Measurements from ENCODE around the gene LIX1L. TPM values are rescaled to one million over a fixed set of nuclear protein-coding genes. Genes with fewer than 3 reads are reported as not detected.

Gene LIX1L
- total RNA-seq, 1 donor from 2014 or later = 16.2 TPM

- H3K4me1 ChIP-seq (ENCODE audit: control insufficient read depth in 3 of 3, insufficient read depth in 3 of 3, low read length in 3 of 3) = peaks cover 50 to 61% (median 56%) of the 10 kb centered on the region in 3 donors
- no peaks in the 10 kb centered on the region for H3K9me3 ChIP-seq (ENCODE audit: control insufficient read depth in 3 of 3, low read length in 3 of 3)
- H3K4me3 ChIP-seq (ENCODE audit: low read length in 3 of 3) = peak overlapping the region; percentile 50 to 67 (median 52)
- H3K36me3 ChIP-seq (ENCODE audit: control insufficient read depth in 3 of 3, insufficient read depth in 3 of 3, low read length in 3 of 3) = no peaks in the 10 kb centered on the region
- H3K27ac ChIP-seq (ENCODE audit: low read depth, low read length) = peak overlapping the region; percentile 93
- no peaks in the 10 kb centered on the region for H3K27me3 ChIP-seq (ENCODE audit: control insufficient read depth in 3 of 3, insufficient read depth in 3 of 3, low read length in 3 of 3)
- peak overlapping the region; percentile 55 to 85 (median 73) for H3K9ac ChIP-seq (ENCODE audit: low read depth in 1 of 3, low read length in 3 of 3)
Measured at GRCh38 chr1:145985502-145986439, 28.0 kb upstream of the LIX1L start.

- H3K4me1 ChIP-seq (ENCODE audit: control insufficient read depth in 3 of 3, insufficient read depth in 3 of 3, low read length in 3 of 3) = peaks cover 57 to 63% (median 63%) of the 10 kb centered on the region in 3 donors
Measured at GRCh38 chr1:145985129-145985501, 27.3 kb upstream of the LIX1L start.

GRCh38 chr1:145983960-145984830, 26.4 kb upstream of the LIX1L start:
- Histone ChIP-seq H3K36me3 (ENCODE audit: control insufficient read depth in 3 of 3, insufficient read depth in 3 of 3, low read length in 3 of 3) (no peaks in the 10 kb centered on the region), H3K9me3 (ENCODE audit: control insufficient read depth in 3 of 3, low read length in 3 of 3) (no peaks in the 10 kb centered on the region), H3K9ac (ENCODE audit: low read depth in 1 of 3, low read length in 3 of 3) (peak overlapping the region; percentile 55 to 85 (median 73)), H3K4me1 (ENCODE audit: control insufficient read depth in 3 of 3, insufficient read depth in 3 of 3, low read length in 3 of 3) (peaks cover 64 to 70% (median 70%) of the 10 kb centered on the region in 3 donors), H3K27ac (ENCODE audit: low read depth, low read length) (peak overlapping the region; percentile 94), H3K4me3 (ENCODE audit: low read length in 3 of 3) (peak overlapping the region; percentile 50 to 67 (median 52)), H3K27me3 (ENCODE audit: control insufficient read depth in 3 of 3, insufficient read depth in 3 of 3, low read length in 3 of 3) (no peaks in the 10 kb centered on the region)

More at GRCh38 chr1:145985129-145985501, 27.3 kb upstream of the LIX1L start:
- Histone ChIP-seq H3K9ac (ENCODE audit: low read depth in 1 of 3, low read length in 3 of 3) (peak overlapping the region; percentile 55 to 85 (median 73)), H3K27me3 (ENCODE audit: control insufficient read depth in 3 of 3, insufficient read depth in 3 of 3, low read length in 3 of 3) (no peaks in the 10 kb centered on the region), H3K36me3 (ENCODE audit: control insufficient read depth in 3 of 3, insufficient read depth in 3 of 3, low read length in 3 of 3) (no peaks in the 10 kb centered on the region), H3K27ac (ENCODE audit: low read depth, low read length) (peak overlapping the region; percentile 93), H3K4me3 (ENCODE audit: low read length in 3 of 3) (peak overlapping the region; percentile 50 to 67 (median 52)), H3K9me3 (ENCODE audit: control insufficient read depth in 3 of 3, low read length in 3 of 3) (no peaks in the 10 kb centered on the region)

- Histone ChIP-seq H3K9ac (ENCODE audit: low read depth in 1 of 3, low read length in 3 of 3) (peak overlapping the region; percentile 47 to 77 (median 57)), H3K36me3 (ENCODE audit: control insufficient read depth in 3 of 3, insufficient read depth in 3 of 3, low read length in 3 of 3) (no peaks in the 10 kb centered on the region), H3K27me3 (ENCODE audit: control insufficient read depth in 3 of 3, insufficient read depth in 3 of 3, low read length in 3 of 3) (no peaks in the 10 kb centered on the region), H3K4me1 (ENCODE audit: control insufficient read depth in 3 of 3, insufficient read depth in 3 of 3, low read length in 3 of 3) (peaks cover 74 to 79% (median 79%) of the 10 kb centered on the region in 3 donors), H3K27ac (ENCODE audit: low read depth, low read length) (peak overlapping the region; percentile 94), H3K9me3 (ENCODE audit: control insufficient read depth in 3 of 3, low read length in 3 of 3) (no peaks in the 10 kb centered on the region), H3K4me3 (ENCODE audit: low read length in 3 of 3) (peak overlapping the region; percentile 27 to 54 (median 45))
Measured at GRCh38 chr1:145983206-145983675, 25.4 kb upstream of the LIX1L start.

GRCh38 chr1:145982010-145982723, 24.4 kb upstream of the LIX1L start:
- Histone ChIP-seq H3K9ac (ENCODE audit: low read depth in 1 of 3, low read length in 3 of 3) (peak overlapping the region; percentile 9 to 52 (median 23)), H3K4me3 (ENCODE audit: low read length in 3 of 3) (peak overlapping the region; percentile 44 to 54 (median 45)), H3K27me3 (ENCODE audit: control insufficient read depth in 3 of 3, insufficient read depth in 3 of 3, low read length in 3 of 3) (no peaks in the 10 kb centered on the region), H3K9me3 (ENCODE audit: control insufficient read depth in 3 of 3, low read length in 3 of 3) (no peaks in the 10 kb centered on the region), H3K36me3 (ENCODE audit: control insufficient read depth in 3 of 3, insufficient read depth in 3 of 3, low read length in 3 of 3) (no peaks in the 10 kb centered on the region), H3K4me1 (ENCODE audit: control insufficient read depth in 3 of 3, insufficient read depth in 3 of 3, low read length in 3 of 3) (peaks cover 84 to 90% (median 90%) of the 10 kb centered on the region in 3 donors), H3K27ac (ENCODE audit: low read depth, low read length) (peak overlapping the region; percentile 94)

GRCh38 chr1:145980457-145980994, 22.7 kb upstream of the LIX1L start:
- no peaks in the 10 kb centered on the region for H3K36me3 ChIP-seq (ENCODE audit: control insufficient read depth in 3 of 3, insufficient read depth in 3 of 3, low read length in 3 of 3)
- peak overlapping the region; percentile 94 for H3K27ac ChIP-seq (ENCODE audit: low read depth, low read length)
- peak overlapping the region in 2 of 3 donors; percentile 33 to 52 for H3K4me3 ChIP-seq (ENCODE audit: low read length in 3 of 3)
- H3K9ac ChIP-seq (ENCODE audit: low read depth in 1 of 3, low read length in 3 of 3) = peak overlapping the region; percentile 60 to 73 (median 69)
- H3K4me1 ChIP-seq (ENCODE audit: control insufficient read depth in 3 of 3, insufficient read depth in 3 of 3, low read length in 3 of 3) = peaks cover 73 to 80% (median 80%) of the 10 kb centered on the region in 3 donors
- H3K9me3 ChIP-seq (ENCODE audit: control insufficient read depth in 3 of 3, low read length in 3 of 3) = no peaks in the 10 kb centered on the region
- no peaks in the 10 kb centered on the region for H3K27me3 ChIP-seq (ENCODE audit: control insufficient read depth in 3 of 3, insufficient read depth in 3 of 3, low read length in 3 of 3)

- peak overlapping the region; percentile 94 for H3K27ac ChIP-seq (ENCODE audit: low read depth, low read length)
- peaks cover 67 to 74% (median 73%) of the 10 kb centered on the region in 3 donors for H3K4me1 ChIP-seq (ENCODE audit: control insufficient read depth in 3 of 3, insufficient read depth in 3 of 3, low read length in 3 of 3)
- no peaks in the 10 kb centered on the region for H3K27me3 ChIP-seq (ENCODE audit: control insufficient read depth in 3 of 3, insufficient read depth in 3 of 3, low read length in 3 of 3)
- no peaks in the 10 kb centered on the region for H3K9me3 ChIP-seq (ENCODE audit: control insufficient read depth in 3 of 3, low read length in 3 of 3)
- peak overlapping the region; percentile 24 to 52 (median 33) for H3K4me3 ChIP-seq (ENCODE audit: low read length in 3 of 3)
- H3K36me3 ChIP-seq (ENCODE audit: control insufficient read depth in 3 of 3, insufficient read depth in 3 of 3, low read length in 3 of 3) = peaks cover 0 to 3% (median 2%) of the 10 kb centered on the region in 3 donors
- peak overlapping the region; percentile 60 to 73 (median 69) for H3K9ac ChIP-seq (ENCODE audit: low read depth in 1 of 3, low read length in 3 of 3)
Measured at GRCh38 chr1:145979746-145980456, 22.1 kb upstream of the LIX1L start.

- H3K27me3 ChIP-seq (ENCODE audit: control insufficient read depth in 3 of 3, insufficient read depth in 3 of 3, low read length in 3 of 3) = no peaks in the 10 kb centered on the region
- peak overlapping the region; percentile 37 to 68 (median 42) for H3K4me3 ChIP-seq (ENCODE audit: low read length in 3 of 3)
- peaks cover 60 to 67% (median 67%) of the 10 kb centered on the region in 3 donors for H3K4me1 ChIP-seq (ENCODE audit: control insufficient read depth in 3 of 3, insufficient read depth in 3 of 3, low read length in 3 of 3)
- H3K27ac ChIP-seq (ENCODE audit: low read depth, low read length) = peak overlapping the region; percentile 94
- H3K36me3 ChIP-seq (ENCODE audit: control insufficient read depth in 3 of 3, insufficient read depth in 3 of 3, low read length in 3 of 3) = peaks cover 0 to 5% (median 2%) of the 10 kb centered on the region in 3 donors
- H3K9ac ChIP-seq (ENCODE audit: low read depth in 1 of 3, low read length in 3 of 3) = peak overlapping the region; percentile 70 to 80 (median 74)
- no peaks in the 10 kb centered on the region for H3K9me3 ChIP-seq (ENCODE audit: control insufficient read depth in 3 of 3, low read length in 3 of 3)
Measured at GRCh38 chr1:145978854-145979745, 21.3 kb upstream of the LIX1L start.

Data from skeletal muscle tissue (tissue), 4 donors.